HG03575 (cell line): Measurements from ENCODE around the gene PARP3.
"Not testable (repeated sequence)": the region's sequence is repeated elsewhere in the genome, so short reads cannot be mapped to it uniquely, and the experiment has no call there.

ENCODE experiments used
- ATAC-seq: cut with Tn5 transposase; IDR thresholded peaks from one replicate; pipeline ENCODE4 v1.9.1; 2021; ENCODE audit not compliant: unreplicated experiment, insufficient number of reproducible peaks, low FRiP score; ENCODE audit errors: extremely low read depth

PARP3 gene

DNA sequence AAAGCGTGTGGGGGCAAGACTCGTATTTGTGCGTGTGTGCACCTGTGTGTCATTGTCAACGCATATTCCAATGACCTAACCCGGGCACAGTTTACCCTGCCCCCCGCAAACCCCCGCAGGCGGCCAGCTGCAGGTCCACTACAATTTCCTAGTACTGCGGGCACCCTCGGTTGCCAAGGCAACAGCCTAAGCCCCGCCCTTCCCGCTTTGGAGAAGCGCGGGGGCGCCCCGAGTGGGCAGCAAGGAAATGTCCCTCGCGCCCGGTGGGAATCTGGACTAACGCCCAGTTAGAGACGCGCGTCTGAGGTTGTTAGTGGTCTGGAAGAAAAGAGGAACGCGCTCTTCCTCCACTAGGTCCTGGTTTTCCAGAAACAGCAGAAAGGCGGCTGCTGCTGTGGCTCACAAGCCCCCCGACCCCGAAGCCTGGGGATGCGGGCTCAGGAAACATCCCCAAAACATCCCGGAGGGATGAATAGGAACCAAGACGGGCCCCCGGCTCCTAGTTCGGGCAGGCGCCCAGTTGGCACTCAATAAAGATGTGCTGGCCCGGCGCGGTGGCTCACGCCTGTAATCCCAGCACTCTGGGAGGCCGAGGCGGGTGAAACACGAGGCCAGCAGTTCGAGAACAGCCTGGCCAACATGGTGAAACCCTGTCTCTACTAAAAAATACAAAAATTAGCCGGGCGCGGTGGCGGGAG is 33.8 kb downstream of the PARP3 start:
- no peak for ATAC-seq

DNA sequence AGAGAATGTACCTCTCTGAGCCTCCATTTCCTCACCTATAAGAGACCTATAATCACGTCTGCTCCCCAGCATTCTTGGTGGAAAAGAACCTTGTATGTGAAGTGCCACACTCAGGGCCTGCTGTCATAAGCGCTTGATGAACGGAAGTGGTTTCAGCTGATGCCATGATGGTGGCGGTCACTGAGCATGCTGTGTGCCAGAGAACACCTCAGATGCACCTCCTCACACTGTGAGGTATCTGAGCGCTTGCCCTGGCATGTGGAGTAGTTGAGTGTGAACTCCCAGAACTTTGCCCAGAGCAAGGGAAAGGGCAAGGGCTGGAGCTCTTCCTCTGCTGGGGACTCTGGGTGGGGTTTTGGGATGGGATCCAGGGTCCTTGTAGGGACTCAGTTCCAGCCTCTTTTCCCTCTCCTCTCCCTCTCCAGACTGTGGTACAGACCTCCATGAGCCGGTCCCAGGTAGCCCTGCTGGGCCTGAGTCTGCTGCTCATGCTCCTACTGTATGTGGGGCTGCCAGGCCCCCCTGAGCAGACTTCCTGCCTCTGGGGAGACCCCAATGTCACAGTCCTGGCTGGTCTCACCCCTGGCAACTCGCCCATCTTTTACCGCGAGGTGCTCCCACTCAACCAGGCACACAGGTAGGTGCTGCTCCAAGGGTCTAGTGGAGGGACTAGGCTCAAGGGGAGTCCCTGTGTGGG is 35.4 kb downstream of the PARP3 start:
- ATAC-seq = no peak

DNA sequence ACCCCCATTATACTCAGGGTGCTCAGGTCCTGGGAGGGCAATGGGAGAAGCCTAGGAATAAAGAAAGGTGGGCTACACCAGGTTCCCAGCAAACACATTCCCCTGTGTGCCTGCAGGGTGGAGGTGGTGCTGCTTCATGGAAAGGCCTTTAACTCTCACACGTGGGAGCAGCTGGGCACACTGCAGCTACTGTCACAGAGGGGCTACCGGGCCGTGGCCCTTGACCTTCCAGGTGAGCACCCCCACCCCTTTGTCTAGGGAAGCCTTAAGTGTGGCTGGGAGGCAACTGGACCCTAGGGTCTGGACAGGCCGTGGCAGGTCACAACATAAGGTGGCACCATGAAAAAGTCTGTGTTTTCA is 36.0 kb downstream of the PARP3 start:
- no peak for ATAC-seq

DNA sequence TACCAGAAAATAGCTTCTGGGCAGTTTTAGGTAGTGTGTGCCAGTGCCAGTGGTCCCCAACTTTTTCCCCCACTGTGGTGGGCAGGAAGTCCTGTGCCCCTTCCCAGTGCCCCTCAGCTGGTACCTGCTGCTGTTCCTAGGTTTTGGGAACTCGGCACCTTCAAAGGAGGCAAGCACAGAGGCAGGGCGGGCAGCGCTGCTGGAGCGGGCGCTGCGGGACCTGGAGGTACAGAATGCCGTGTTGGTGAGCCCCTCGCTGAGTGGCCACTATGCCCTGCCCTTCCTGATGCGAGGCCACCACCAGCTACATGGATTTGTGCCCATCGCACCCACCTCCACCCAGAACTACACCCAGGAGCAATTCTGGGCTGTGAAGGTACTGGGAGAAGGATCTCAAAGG is 38.1 kb downstream of the PARP3 start:
- no peak for ATAC-seq

DNA sequence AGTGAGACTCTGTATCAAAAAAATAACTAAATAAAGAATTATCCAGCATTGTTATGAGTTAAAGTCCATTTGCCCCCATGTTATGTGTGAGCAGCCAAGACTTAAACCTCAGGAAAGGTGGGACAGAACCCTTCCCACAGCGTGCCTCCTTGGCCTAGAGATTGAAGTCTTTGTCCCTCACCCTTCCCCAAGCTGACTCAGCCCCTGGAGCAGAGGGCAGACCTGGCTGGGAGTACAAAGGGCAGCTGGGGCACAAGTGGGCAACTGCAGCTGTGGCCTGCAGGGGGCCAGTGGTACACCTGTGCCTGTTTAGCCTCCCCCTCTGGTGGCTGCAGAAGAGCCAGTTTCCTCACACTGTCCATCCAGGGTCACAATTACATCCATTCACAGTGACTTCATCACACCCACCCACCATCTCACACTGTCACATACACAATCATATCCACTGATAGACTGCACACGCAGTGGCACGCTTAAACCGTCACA is 40.2 kb downstream of the PARP3 start:
- ATAC-seq = no peak

DNA sequence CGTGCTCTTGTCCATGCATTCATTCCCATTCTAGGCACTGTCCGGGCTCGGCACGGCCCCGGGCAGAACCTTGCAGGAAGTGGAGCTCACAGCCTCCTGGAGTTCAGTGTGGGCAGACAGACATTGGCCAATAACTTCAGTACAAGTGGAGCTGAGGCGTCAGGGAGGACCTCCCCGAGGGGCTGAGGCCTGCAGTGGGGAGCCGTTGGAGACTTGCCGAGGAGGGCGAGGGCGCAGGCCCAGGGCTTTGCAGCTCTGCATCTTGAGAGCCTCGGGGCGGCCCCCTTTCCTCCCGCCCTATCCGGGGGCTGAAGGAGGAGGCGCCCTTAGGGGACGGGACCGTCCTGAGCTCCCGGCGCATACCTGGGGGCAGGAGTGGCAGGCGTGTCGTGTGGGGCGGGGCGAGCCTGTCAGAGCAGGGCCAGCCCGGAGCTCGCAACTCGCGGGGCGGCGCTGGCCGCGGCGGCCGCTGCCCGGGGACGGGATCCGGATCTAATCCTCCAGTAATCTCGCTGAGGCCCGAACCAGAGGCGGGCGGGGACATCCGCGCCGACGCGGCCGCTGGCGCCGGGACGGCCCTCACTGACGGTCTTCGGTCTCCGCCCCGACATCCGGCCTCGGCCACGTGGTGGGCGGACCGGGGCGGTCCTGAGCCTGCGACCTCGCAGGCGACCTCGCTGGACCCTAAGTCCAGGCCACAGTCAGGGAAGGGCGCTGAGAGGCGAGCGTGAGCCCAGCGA is 40.8 kb downstream of the PARP3 start, which contains the start of gene ACY1:
TSS of gene ACY1 (plus strand) at position 698 of the 740 bp plus-strand sequence. CDS start 530 bp downstream, outside the sequence.
- no peak for ATAC-seq

DNA sequence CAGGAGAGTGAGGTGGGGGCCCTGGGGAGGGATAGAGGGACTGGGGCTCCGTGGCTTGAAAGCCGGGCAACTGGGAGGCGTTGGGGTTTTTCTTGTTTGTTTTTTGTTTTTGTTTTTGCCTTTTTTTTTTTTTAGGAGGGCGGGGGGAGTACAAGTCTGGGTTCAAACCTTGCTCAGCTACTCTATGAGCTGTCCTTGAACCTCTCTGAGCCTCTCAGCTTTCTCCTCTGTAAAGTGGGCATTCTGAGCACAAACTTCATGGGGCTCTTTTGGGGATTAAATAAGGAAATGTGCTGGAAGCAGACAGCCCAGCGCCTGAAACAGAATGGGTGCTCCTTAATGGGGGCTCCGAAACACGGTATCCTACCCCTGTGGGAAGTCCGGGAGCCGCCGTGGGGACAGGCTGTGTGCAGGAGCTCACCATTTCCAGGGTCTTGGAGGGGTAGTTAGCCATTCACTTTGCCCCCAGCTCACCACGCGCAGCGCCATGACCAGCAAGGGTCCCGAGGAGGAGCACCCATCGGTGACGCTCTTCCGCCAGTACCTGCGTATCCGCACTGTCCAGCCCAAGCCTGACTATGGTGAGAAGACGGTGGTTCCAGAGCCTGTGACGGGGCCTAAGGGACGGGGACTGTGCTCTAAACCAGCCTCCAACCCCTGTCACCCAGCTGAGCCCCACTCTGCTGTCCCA is 41.6 kb downstream of the PARP3 start:
- ATAC-seq = no peak

DNA sequence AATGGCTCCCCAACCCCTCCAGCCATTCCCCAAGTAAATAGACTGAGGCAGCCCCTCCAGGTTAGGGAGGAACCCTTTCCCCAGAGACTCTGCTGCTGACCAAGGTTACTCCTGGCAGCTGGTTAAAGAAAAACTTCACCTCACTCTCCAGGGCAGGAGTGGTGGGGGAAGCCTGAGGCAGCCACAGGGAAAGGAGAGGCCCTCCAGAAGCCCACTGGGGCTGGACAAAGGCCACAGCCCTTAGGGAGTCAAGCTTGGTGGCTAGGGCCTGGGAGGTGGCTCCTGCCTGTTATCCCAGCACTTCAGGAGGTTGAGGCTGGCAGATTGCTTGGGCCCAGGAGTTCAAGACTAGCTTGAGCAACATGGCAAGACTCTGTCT is 42.1 kb downstream of the PARP3 start:
- ATAC-seq = no peak

DNA sequence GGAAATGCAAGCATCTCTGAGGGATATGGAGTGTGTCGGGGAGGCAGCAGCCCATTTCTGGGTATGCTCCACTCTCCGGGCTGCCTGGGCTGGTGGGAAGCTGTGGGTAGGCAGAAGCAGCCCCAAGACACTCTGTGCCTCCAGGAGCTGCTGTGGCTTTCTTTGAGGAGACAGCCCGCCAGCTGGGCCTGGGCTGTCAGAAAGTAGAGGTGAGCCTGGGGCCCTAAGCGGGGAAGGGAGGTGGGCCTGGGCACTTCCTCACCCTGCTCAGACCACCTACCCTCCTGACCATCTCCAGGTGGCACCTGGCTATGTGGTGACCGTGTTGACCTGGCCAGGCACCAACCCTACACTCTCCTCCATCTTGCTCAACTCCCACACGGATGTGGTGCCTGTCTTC is 42.9 kb downstream of the PARP3 start:
- ATAC-seq = no peak

DNA sequence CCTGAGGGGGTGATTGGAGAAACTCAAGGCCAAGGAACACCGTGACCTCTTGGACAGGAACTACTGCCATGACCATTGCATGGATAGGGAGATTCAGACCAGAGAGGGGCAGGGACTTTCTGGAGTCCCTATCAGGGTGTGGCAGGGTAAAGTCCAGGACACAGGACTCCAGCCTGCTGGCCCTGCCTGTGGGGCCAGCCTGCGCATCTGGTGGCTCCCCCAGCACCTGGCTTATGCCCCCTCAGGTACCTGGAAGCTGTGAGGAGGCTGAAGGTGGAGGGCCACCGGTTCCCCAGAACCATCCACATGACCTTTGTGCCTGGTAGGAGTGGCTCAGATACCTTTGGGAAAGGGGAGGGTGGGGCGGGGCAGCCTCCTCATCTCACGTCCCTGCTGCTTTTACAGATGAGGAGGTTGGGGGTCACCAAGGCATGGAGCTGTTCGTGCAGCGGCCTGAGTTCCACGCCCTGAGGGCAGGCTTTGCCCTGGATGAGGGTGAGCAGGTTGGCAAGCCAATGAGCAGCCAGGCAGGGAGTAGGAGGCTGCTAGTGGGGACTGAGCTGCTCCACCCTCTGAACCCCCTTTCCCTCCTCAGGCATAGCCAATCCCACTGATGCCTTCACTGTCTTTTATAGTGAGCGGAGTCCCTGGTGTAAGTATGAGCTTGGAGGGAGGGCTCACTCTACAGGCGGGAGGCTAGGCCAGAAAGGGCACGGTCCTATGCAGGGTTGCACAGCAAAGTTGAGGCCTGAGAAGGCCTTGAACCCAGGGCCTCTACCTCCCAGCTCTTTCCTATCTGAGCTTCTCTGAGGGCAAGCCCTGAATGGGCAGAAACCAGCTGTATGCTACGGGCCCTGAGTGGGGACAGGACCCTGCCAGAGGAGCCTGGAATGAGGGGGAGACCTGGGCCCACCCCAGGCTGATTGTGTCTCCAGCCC is 44.1 kb downstream of the PARP3 start:
- no peak for ATAC-seq

DNA sequence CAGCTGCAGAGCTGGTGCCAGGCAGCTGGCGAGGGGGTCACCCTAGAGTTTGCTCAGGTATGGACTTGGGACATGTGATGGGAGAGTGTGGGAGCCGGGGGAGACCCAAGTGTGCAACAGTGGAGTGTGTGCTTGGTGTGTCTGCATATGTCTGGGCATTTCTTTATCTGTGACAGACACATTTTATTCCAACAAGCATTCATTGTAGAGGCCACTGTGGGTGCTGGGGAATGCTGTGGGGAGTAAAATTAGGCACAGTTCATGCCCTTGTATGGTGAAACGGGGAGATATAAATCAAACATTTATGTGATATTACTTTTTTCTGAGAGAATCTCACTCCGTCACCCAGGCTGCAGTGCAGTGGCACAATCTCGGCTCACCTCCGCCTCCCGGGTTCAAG is 45.4 kb downstream of the PARP3 start:
- ATAC-seq = no peak

DNA sequence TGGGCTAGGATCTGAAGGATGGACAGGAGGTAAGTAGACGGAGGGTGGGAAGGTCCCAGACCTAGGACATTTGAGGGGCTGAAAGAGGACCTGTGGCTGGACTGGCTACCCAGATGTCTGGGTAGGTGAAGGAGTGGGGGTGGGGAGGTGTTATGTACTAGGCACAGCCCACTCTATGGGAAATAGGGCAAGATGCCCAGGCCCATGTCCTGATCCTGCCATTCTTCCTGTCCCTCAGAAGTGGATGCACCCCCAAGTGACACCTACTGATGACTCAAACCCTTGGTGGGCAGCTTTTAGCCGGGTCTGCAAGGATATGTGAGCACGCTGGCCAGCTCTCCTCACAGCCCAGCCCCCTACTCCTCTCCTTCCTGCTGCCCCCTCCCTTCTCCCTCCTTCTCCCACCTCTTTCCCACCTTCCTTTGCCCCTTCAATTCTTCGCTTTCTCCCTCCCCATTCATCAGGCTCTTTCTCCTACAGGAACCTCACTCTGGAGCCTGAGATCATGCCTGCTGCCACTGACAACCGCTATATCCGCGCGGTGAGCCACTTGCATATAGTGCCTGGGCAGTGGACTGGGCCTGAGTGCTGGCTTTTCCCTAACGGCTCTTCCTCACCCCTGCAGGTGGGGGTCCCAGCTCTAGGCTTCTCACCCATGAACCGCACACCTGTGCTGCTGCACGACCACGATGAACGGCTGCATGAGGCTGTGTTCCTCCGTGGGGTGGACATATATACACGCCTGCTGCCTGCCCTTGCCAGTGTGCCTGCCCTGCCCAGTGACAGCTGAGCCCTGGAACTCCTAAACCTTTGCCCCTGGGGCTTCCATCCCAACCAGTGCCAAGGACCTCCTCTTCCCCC is 46.4 kb downstream of the PARP3 start:
- no peak for ATAC-seq

DNA sequence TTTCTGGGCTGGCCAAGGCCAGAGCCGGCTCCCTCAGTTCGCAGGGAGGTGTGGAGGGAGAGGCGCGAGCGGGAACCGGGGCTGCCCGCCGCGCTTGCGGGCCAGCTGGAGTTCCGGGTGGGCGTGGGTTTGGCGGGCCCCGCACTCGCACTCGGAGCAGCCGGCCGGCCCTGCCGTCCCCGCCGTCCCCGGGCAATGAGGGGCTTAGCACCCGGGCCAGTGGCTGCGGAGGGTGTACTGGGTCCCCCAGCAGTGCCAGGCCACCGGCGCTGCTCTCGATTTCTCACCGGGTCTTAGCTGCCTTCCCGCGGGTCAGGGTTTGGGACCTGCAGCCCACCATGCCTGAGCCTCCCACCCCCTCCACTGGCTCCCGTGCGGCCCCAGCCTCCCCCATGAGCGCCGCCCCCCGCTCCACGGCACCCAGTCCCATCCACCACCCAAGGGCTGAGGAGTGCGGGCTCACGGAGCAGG is 48.4 kb downstream of the PARP3 start:
- not testable (repeated sequence) for ATAC-seq

DNA sequence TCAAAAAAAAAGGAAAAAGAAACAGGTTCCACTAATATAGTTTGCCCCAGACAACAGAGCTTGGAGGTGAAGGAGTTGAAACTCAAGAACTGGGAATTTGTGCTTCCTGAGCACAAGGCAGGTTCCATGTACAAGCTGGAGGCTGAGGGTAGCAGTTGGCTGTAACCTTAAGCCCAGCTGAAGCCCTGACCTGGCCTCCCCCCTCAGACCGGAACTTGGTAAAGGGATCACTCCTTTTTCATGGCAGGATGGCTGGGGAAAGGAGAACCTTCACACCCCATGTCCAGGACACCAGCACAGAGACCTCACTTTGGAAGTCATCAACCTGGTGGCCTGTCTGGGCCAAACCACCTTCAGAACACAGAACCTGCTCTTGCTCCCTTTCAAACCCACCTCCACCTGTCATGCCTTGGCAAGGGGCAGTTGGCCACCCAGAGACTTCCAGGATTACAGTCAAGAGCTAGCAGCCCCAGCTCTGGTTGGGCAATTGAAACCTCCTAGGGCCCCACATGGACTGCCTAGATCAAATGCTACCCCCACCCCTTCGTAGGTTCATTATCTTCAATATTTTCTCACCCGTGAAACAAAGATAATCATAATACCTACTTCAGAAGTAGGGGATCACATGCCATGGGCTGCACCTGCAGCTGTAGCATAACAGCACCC is 50.0 kb downstream of the PARP3 start:
- no peak for ATAC-seq

DNA sequence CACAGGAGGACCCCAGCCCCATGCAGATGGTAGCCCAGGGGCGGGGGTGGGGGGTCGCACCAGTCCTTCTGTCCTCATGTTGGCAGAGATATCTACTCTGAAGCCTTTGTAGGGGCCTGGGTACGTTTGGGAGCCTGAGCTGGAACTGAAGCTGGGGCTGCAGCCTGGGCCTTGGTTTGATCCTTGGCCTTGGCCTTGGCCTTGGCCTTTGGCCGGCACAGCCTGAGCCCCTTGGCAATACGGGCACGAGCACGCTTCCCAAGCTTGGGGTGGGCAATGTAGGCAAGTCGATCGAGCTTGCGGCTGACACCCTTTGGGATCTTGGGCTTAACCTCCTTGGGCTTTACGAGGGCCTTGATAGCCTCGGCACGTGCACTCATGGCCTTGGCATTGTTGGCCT is 51.5 kb downstream of the PARP3 start:
- not testable (repeated sequence) for ATAC-seq

DNA sequence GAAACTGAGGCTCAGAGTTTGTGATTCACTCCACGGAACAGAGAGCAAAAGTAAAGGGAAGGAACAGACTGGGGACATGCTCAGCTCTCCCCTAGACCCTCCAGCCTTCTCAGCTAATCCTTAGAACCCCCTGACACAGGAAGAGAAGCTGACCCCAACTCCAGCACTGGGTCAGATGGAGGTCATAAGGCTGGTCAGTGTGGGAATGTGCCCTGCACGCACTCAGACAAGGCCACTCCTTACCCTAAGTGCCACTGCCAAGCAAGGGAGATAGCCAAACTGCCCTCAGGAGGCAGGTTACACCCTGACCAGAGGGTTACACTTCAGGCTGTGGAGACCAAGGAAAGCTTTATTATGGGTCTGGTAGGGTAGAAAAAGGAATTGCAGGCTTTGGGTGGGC is 52.4 kb downstream of the PARP3 start:
- no peak for ATAC-seq
